Adrenal gland (tissue), 5 donors: ENCODE results near the gene MBTD1.

Experiments used
- CTCF ChIP-seq, 6 experiments: fragments of 450-650 bp in 4 of 6; fragments of 200-600 bp in 2 of 6; sonication (generic) in 1 of 6; IDR thresholded peaks; 1 replicate in 5 of 6; 2 replicates in 1 of 6; pipeline versions ENCODE4 v1.5.1 to v1.8.0; 2016 to 2021; ENCODE audit warnings: antibody characterized with exemption in 6 of 6, mild to moderate bottlenecking in 2 of 6, moderate library complexity in 1 of 6
- POLR2A ChIP-seq, 2 donors: fragments of 450-650 bp; IDR thresholded peaks; one replicate each; pipeline ENCODE4 v1.6.1; 2017; ENCODE audit warnings: antibody characterized with exemption in 2 of 2, mild to moderate bottlenecking in 2 of 2, moderate library complexity in 1 of 2
- donor health status: DM: no; HTN: no; CAD: no.

GRCh38 chr17:51250314-51250840, 9.5 kb downstream of the MBTD1 start:
- TF ChIP-seq CTCF (IDR thresholded peaks at IDR 0.05) (no peak), POLR2A (IDR thresholded peaks at IDR 0.05) (no peak)
